Activated CD8-positive, alpha-beta memory T cell treated with anti-CD3 and anti-CD28 coated beads for 36 hours (primary cell): ENCODE measurements around the gene NHERF1. TPM values are rescaled to one million over a fixed set of nuclear protein-coding genes. Genes with fewer than 3 reads are reported as not detected.

Experiments used
- CTCF ChIA-PET: fragments of 350-600 bp; sonication (Branson Sonifier 250); formaldehyde crosslinking; loops from one replicate; lab custom pipeline; 2021; ENCODE audit warnings: antibody characterized with exemption; lab: Charles Lee
- POLR2A ChIA-PET: fragments of 350-600 bp; sonication (Branson Sonifier 250); formaldehyde crosslinking; loops from one replicate; lab custom pipeline; 2021; ENCODE audit warnings: antibody characterized with exemption; lab: Charles Lee
- total RNA-seq, 2 experiments: library from RNA; stranded (reverse); gene quantifications; one replicate each; pipeline ENCODE4 v1.2.3, GENCODE V29; 2021

Gene NHERF1
- total RNA-seq, 2 experiments from 2014 or later = 135 to 143 TPM

GRCh38 chr17:74784125-74784810 is 35.8 kb downstream of the NHERF1 start:
- ChIA-PET POLR2A (interaction anchor here (0.6 to 0.7 kb wide), 3 partner anchors 31 to 418 kb away, joined by 3 read pairs; no protein-coding TSS in a partner anchor), CTCF (interaction anchor here (0.6 to 2.1 kb wide), 10 partner anchors 9 to 127 kb away, joined by 3 to 5 read pairs (median 3); no protein-coding TSS in a partner anchor)

- CTCF ChIA-PET = interaction anchor here (0.9 to 1.5 kb wide), 4 partner anchors 8 to 128 kb away, joined by 3 read pairs; no protein-coding TSS in a partner anchor
- POLR2A ChIA-PET = no interaction called here
Observed at GRCh38 chr17:74785096-74785980, 36.9 kb downstream of the NHERF1 start.

GRCh38 chr17:74785981-74786360 is 37.5 kb downstream of the NHERF1 start:
- ChIA-PET POLR2A (no interaction called here), CTCF (interaction anchor here (1.3 kb wide), 1 partner anchor 70 kb away, joined by 3 read pairs; no protein-coding TSS in a partner anchor)

- POLR2A ChIA-PET = interaction anchor here (0.5 kb wide), 1 partner anchor 40 kb away, joined by 4 read pairs; no protein-coding TSS in a partner anchor
- CTCF ChIA-PET = interaction anchor here (1.3 kb wide), 1 partner anchor 70 kb away, joined by 3 read pairs; no protein-coding TSS in a partner anchor
Observed at GRCh38 chr17:74786431-74787055, 38.1 kb downstream of the NHERF1 start.

GRCh38 chr17:74790161-74791058 is 42.0 kb downstream of the NHERF1 start:
- POLR2A ChIA-PET = interaction anchor here (0.6 kb wide), 1 partner anchor 45 kb away, joined by 3 read pairs; no protein-coding TSS in a partner anchor
- CTCF ChIA-PET = interaction anchor here (0.7 to 7.4 kb wide), 34 partner anchors 8 to 459 kb away, joined by 3 to 112 read pairs (median 6); partner anchors contain the start of genes FDXR, GRIN2C, NAT9 and NHERF1

- ChIA-PET CTCF (interaction anchor here (1.2 to 7.4 kb wide), 4 partner anchors 8 to 81 kb away, joined by 3 to 112 read pairs (median 18); partner anchors contain the start of genes FDXR, GRIN2C and NAT9), POLR2A (no interaction called here)
Observed at GRCh38 chr17:74792586-74793105, 44.2 kb downstream of the NHERF1 start.

GRCh38 chr17:74795327-74796020 is 47.0 kb downstream of the NHERF1 start:
- CTCF ChIA-PET = interaction anchor here (1.1 kb wide), 1 partner anchor 70 kb away, joined by 3 read pairs; no protein-coding TSS in a partner anchor
- POLR2A ChIA-PET = no interaction called here

- ChIA-PET POLR2A (no interaction called here), CTCF (interaction anchor here (1.1 kb wide), 1 partner anchor 69 kb away, joined by 3 read pairs; no protein-coding TSS in a partner anchor)
Observed at GRCh38 chr17:74796211-74796610, 47.8 kb downstream of the NHERF1 start.

GRCh38 chr17:74796866-74797265 is 48.4 kb downstream of the NHERF1 start:
- ChIA-PET POLR2A (no interaction called here), CTCF (interaction anchor here (0.7 to 1.1 kb wide), 2 partner anchors 66 to 68 kb away, joined by 3 read pairs; no protein-coding TSS in a partner anchor)

- POLR2A ChIA-PET = no interaction called here
Observed at GRCh38 chr17:74797824-74798223, 49.4 kb downstream of the NHERF1 start.

GRCh38 chr17:74798239-74798707 is 49.8 kb downstream of the NHERF1 start:
- CTCF ChIA-PET = no interaction called here
- POLR2A ChIA-PET = no interaction called here

More at GRCh38 chr17:74797824-74798223, 49.4 kb downstream of the NHERF1 start:
- CTCF ChIA-PET = interaction anchor here (0.7 kb wide), 1 partner anchor 65 kb away, joined by 3 read pairs; no protein-coding TSS in a partner anchor

GRCh38 chr17:74799097-74799496 is 50.7 kb downstream of the NHERF1 start:
- POLR2A ChIA-PET = no interaction called here

GRCh38 chr17:74800531-74800930 is 52.1 kb downstream of the NHERF1 start:
- ChIA-PET CTCF (no interaction called here), POLR2A (no interaction called here)

More at GRCh38 chr17:74799097-74799496, 50.7 kb downstream of the NHERF1 start:
- CTCF ChIA-PET = no interaction called here

- CTCF ChIA-PET = interaction anchor here (0.6 kb wide), 1 partner anchor 10 kb away, joined by 3 read pairs; no protein-coding TSS in a partner anchor
Observed at GRCh38 chr17:74801896-74802295, 53.5 kb downstream of the NHERF1 start.

GRCh38 chr17:74803388-74803930 is 55.0 kb downstream of the NHERF1 start:
- CTCF ChIA-PET = no interaction called here
- POLR2A ChIA-PET = no interaction called here

More at GRCh38 chr17:74801896-74802295, 53.5 kb downstream of the NHERF1 start:
- POLR2A ChIA-PET = no interaction called here

GRCh38 chr17:74803971-74804370 is 55.5 kb downstream of the NHERF1 start:
- CTCF ChIA-PET = interaction anchor here (1.0 kb wide), 1 partner anchor 13 kb away, joined by 5 read pairs; no protein-coding TSS in a partner anchor
- POLR2A ChIA-PET = no interaction called here
